Iris pigment epithelial cell (primary cell): ENCODE results near the gene SLC52A1.

Source experiments
- DNase-seq: peaks from one replicate; pipeline ENCODE4 v3.0.0-alpha.2; 2011; ENCODE audit warnings: low read depth

SLC52A1 gene

DNA sequence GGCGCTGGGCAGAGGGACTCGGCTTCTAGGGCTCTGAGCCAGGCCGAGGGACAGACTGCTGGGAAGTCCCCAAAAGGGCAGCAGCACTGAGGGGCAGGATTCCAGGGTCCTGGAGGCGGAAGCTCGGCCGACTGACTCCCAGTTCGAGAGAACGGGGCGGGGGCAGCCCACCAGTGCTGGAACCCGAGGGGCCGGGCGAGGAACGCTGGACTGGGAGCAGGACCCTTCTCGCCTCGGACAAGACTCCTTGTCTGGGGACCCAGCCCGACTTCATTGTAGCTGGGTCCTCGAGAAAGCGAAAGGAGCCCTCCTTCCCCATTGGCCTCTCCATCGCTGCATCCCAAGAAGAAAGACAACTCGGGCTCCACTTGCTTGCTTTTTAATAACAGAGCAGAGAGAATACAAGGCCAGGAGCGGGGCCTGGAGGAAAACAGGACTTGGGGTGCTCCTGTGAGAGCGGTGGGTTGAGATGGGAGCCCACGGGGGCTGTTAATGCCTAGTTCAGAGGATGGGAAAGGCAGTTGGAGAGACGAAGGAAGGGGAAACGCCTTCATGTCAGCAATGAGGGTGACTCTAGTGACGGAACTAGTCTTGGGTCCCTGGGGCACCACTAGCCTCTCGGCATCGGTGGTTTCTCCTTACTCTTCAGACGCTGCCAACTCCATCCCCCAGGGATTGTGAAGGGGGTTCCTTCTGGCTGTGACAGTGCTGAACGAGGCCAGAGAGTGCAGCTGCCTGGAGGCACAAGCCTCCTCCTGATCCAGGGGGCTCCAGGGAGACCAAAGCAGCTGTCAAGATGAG is 47.3 kb downstream of the SLC52A1 start:
- peak; percentile 43 for DNase-seq

DNA sequence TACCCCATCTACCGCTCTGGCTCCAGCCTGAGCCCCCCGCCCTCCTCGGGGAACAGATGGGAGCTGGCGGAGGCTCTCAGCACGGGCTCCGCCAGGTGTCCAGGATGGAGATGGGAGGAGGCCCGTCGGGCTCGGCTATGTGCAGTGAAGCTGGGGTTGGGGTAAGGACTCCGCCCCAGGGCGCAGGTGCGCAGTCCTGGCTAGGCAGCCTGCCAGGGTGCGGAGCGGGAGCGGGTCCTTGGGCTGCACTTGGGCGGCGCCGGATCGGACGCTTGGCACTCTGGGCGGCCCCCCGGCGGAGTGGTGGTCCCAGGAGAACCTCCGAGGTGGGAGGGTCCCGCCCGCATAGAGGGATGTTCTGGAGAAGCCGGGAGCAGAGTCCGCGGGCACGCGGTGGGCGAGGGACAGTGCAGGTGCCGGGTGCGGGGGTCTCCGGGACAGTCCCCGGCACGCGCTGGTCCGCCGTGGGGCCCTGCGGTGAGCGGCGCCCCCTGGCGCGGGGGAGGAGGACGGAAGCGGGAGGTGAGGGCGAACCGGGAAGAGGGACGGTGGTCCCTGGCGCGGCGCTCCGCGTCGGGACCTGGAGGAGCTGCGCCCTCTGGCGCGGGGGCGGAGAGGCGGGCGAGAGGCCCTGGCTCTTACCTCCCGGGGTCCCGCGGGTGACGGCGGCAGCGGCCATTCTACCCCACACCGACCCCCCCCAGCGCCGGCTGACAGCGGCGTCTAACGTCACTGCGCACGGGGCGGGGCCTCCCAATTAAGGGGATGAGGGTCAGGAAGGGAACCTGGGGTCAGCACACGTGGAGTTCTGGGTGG is 48.1 kb downstream of the SLC52A1 start, which contains the start of gene CAMTA2:
TSS of gene CAMTA2 (minus strand) at position 725 of the 816 bp plus-strand sequence. CDS start 1,453 bp downstream, outside the sequence.
- DNase-seq = peak; percentile 56

- peak; percentile 30 for DNase-seq
These were observed 48.8 kb downstream of the SLC52A1 start for GRCh38 chr17:4986403-4986802.
